Esophagus squamous epithelium (tissue), 5 donors: ENCODE data around the gene GZMB. TPM values are rescaled to one million over a fixed set of nuclear protein-coding genes. Genes with fewer than 3 reads are reported as not detected.

ENCODE experiments used
- DNase-seq: peaks from one replicate; lab custom pipeline; 2025; lab: John Stamatoyannopoulos, UW
- H3K27ac ChIP-seq, 4 donors: fragments of 200-600 bp; sonication (generic); one replicate each; pipeline ENCODE4 v1.5.1; 2016 to 2019; ENCODE audit warnings: mild to moderate bottlenecking in 1 of 4
- H3K27me3 ChIP-seq, 4 donors: fragments of 200-600 bp; sonication (generic); 1 replicate in 3 of 4; 2 replicates in 1 of 4; pipeline versions ENCODE4 v1.5.1 to v1.6.0; 2017 to 2021; ENCODE audit warnings: antibody characterized with exemption in 1 of 4
- H3K36me3 ChIP-seq, 3 donors: fragments of 200-600 bp; sonication (generic); one replicate each; pipeline ENCODE4 v1.5.1; 2016 to 2019
- H3K4me1 ChIP-seq, 3 donors: fragments of 200-600 bp; sonication (generic); one replicate each; pipeline ENCODE4 v1.5.1; 2017 to 2019
- H3K4me3 ChIP-seq, 4 donors: fragments of 200-600 bp; sonication (generic); 1 replicate in 3 of 4; 2 replicates in 1 of 4; pipeline ENCODE4 v1.5.1; 2016 to 2019; ENCODE audit warnings: mild to moderate bottlenecking in 2 of 4, moderate library complexity in 1 of 4
- H3K9me3 ChIP-seq, 3 donors: fragments of 200-600 bp; sonication (generic); one replicate each; pipeline ENCODE4 v1.5.1; 2016 to 2019
- POLR2A ChIP-seq, 4 donors: fragments of 450-650 bp; IDR thresholded peaks; one replicate each; pipeline ENCODE4 v1.6.1; 2017; ENCODE audit warnings: antibody characterized with exemption in 4 of 4, mild to moderate bottlenecking in 4 of 4, moderate library complexity in 3 of 4
- WGBS, 2 donors: methylation state at CpG; one replicate each; pipeline ENCODE4 v1.1.5; 2018; 5-methylcytosine and 5-hydroxymethylcytosine counted together
- intact Hi-C: fragments of 100-400 bp; cut with DNase I; formaldehyde crosslinking; loops from one replicate; pipeline ENCODE4 v1.15.0; 2022
- total RNA-seq, 4 donors: library from RNA; depleted of rRNA; stranded (reverse); fragments of >200 nt; gene quantifications; one replicate each; pipeline ENCODE4 v1.1.0, GENCODE V29; 2016
- TF ChIP-seq, protein P1 (sequence below), 6 experiments: fragments of 450-650 bp in 4 of 6; fragments of 200-600 bp in 2 of 6; sonication (generic) in 2 of 6; IDR thresholded peaks; one replicate each; pipeline ENCODE4 v1.5.1; 2016 to 2019; ENCODE audit warnings: antibody characterized with exemption in 6 of 6, mild to moderate bottlenecking in 4 of 6, moderate library complexity in 4 of 6
- donor health status: DM: yes; HTN: yes; CAD: no.

GZMB gene
- total RNA-seq, 4 donors from 2014 or later, result 0.99 to 8.5 (median 6.1) TPM

DNA sequence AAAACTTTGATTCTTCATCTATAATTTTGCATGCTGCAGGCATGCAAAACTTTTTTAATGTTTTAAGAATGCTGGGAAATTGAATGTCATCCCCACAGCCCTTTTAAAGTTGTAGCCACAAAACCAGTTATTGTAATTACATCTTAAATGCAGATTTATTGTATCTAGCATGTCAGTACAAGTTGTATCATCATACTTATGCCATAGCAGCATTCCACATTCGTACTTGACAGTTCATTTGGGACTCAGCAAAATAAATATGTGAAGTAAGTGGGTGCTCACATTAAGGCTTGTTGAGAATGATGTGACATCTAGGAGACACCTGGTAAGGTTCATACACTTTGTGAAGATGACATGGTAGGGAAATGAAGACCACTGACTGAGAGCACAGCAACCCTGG, 44.0 kb upstream of the GZMB start:
- no peaks in the 10 kb centered on the region for H3K9me3 ChIP-seq
- intact Hi-C loops, result loop anchor here (10.0 kb wide), 1 partner anchor 73 kb away; the partner anchor contains the start of gene GZMH
- H3K36me3 ChIP-seq, result no peaks in the 10 kb centered on the region
- peaks cover 0 to 47% (median 26%) of the 10 kb centered on the region in 3 donors for H3K4me1 ChIP-seq
- H3K4me3 ChIP-seq, result no peak overlapping the region
- peaks cover 0 to 17% (median 0%) of the 10 kb centered on the region in 4 donors for H3K27me3 ChIP-seq
- WGBS, 2 donors, result 38 to 58% methylated on average over 1 of the region's 1 CpG
- TF ChIP-seq, protein P1, sequence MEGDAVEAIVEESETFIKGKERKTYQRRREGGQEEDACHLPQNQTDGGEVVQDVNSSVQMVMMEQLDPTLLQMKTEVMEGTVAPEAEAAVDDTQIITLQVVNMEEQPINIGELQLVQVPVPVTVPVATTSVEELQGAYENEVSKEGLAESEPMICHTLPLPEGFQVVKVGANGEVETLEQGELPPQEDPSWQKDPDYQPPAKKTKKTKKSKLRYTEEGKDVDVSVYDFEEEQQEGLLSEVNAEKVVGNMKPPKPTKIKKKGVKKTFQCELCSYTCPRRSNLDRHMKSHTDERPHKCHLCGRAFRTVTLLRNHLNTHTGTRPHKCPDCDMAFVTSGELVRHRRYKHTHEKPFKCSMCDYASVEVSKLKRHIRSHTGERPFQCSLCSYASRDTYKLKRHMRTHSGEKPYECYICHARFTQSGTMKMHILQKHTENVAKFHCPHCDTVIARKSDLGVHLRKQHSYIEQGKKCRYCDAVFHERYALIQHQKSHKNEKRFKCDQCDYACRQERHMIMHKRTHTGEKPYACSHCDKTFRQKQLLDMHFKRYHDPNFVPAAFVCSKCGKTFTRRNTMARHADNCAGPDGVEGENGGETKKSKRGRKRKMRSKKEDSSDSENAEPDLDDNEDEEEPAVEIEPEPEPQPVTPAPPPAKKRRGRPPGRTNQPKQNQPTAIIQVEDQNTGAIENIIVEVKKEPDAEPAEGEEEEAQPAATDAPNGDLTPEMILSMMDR (IDR thresholded peaks at IDR 0.05), result no peak
- no peak for TF ChIP-seq POLR2A (IDR thresholded peaks at IDR 0.05)
- no peak overlapping the region for H3K27ac ChIP-seq
- no peak for DNase-seq

DNA sequence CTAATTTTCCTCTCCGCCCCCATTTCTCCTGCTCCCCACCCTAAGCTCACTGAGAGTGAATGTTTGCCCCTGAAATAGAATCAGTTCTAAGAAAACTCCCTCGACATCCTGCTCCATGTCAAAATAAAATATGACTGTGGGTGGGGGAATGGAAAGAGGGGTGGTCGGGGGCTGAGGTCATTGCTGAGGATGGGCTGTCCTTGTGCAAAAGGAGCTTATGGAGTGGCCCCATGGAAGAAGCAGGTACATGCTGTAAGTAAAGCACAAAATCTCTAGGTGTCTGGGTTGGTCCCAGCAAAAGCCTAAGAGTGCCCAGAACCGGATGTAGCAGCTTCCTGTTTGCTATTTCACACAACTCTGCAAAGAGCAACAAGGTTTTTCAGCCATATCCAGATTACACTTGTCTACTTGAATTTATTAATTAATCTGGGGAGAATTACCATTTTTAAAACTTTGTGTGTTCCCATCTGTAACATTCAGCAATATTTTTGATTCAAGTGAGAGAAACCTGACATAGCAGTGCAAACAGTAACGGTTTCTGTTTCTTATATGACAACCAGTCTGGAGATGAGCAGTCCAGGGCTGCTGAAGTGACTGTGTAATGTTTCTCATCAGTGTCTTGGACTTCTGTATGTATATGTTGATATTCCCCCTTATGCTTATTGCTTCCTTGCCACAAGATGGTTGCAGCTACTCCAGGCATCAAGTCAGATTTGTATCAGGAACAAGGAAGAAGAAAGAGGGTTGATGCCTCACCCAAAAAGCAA, 40.4 kb upstream of the GZMB start:
- no peak for DNase-seq
- WGBS, 2 donors, result 28 to 37% methylated on average over 5 of the region's 5 CpGs
- H3K4me1 ChIP-seq, result peaks cover 0 to 27% (median 19%) of the 10 kb centered on the region in 3 donors
- H3K27ac ChIP-seq, result peak overlapping the region in 3 of 4 donors; percentile 6 to 52 (median 26)
- intact Hi-C loops, result loop anchor here (10.0 kb wide), 1 partner anchor 70 kb away; the partner anchor contains the start of gene GZMH
- peaks cover 0 to 18% (median 0%) of the 10 kb centered on the region in 4 donors for H3K27me3 ChIP-seq
- H3K36me3 ChIP-seq, result no peaks in the 10 kb centered on the region
- H3K9me3 ChIP-seq, result no peaks in the 10 kb centered on the region
- TF ChIP-seq POLR2A (IDR thresholded peaks at IDR 0.05), result no peak
- TF ChIP-seq, protein P1 (IDR thresholded peaks at IDR 0.05), result no peak
- H3K4me3 ChIP-seq, result no peak overlapping the region

DNA sequence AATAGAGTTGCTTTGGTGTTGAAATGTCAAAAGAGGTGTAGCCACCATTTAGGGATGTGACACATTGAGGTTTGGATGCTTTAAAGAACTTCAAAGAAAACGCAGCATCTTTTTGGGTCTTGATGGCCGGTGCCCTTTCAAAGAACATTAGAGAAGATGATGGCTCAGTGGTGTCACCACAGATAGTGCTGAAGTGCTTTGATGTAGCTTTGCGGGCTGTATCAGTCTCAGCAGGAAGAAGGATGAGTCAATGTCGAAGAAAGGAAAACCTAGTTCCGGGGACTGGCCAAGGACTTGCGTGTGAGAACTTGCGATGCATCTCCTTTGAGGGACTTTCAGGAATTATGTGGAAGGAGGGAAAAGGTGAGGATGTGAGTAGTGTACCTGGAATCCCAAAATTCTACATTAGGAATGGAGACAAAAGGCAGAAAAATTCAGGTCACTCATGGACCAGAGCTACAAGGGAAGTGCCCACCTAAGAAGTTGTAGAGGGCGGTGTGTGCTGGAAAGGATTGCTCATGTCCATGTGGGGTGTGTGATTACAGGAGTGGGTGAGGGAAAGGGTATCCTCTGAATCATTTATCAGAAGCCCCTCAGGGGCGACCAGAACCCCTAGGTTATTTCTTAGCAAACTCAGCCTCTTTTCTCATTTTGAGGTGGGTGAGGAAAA, 39.7 kb upstream of the GZMB start:
- TF ChIP-seq POLR2A (IDR thresholded peaks at IDR 0.05), result no peak
- TF ChIP-seq, protein P1 (IDR thresholded peaks at IDR 0.05), result no peak
- Histone ChIP-seq H3K27me3 (peaks cover 0 to 18% (median 0%) of the 10 kb centered on the region in 4 donors), H3K36me3 (no peaks in the 10 kb centered on the region), H3K4me1 (peaks cover 0 to 20% (median 18%) of the 10 kb centered on the region in 3 donors), H3K9me3 (no peaks in the 10 kb centered on the region), H3K4me3 (no peak overlapping the region), H3K27ac (peak overlapping the region in 3 of 4 donors; percentile 6 to 52 (median 26))
- intact Hi-C loops, result loop anchor here (10.0 kb wide), 1 partner anchor 69 kb away; the partner anchor contains the start of gene GZMH
- 35 to 39% methylated on average over 9 of the region's 9 CpGs for WGBS, 2 donors
- DNase-seq, result no peak

DNA sequence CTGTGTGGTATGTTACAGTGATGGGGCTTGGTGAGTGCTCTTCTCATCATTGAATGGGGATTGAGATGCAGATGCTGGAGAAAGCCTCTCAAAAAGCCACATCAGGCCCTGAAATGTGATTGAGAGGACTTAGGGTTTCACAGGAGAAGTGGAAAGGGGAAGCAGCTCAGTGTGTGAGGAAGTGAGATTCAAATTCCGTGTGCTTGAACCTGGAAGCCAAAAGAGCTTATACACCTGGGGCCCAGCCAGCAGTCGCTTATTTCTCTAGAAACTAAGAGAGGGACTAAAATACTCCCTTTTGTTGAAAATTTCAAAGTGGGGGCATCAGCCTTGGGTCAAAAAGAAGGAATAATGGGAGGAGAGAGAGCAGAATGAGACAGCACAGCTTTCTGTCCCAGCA, 39.1 kb upstream of the GZMB start:
- H3K27me3 ChIP-seq, result peaks cover 0 to 18% (median 0%) of the 10 kb centered on the region in 4 donors
- no peak for TF ChIP-seq POLR2A (IDR thresholded peaks at IDR 0.05)
- TF ChIP-seq, protein P1 (IDR thresholded peaks at IDR 0.05), result no peak
- H3K27ac ChIP-seq, result peak overlapping the region in 1 of 4 donors; percentile 10
- DNase-seq, result no peak
- no peak overlapping the region for H3K4me3 ChIP-seq
- no peaks in the 10 kb centered on the region for H3K9me3 ChIP-seq
- H3K36me3 ChIP-seq, result no peaks in the 10 kb centered on the region
- WGBS, 2 donors, result 53 to 63% methylated on average over 2 of the region's 2 CpGs
- H3K4me1 ChIP-seq, result peaks cover 0 to 14% (median 12%) of the 10 kb centered on the region in 3 donors
- intact Hi-C loops, result loop anchor here (10.0 kb wide), 1 partner anchor 68 kb away; the partner anchor contains the start of gene GZMH
